WTC11 (cell line): ENCODE measurements around the gene SBSN. TPM values are rescaled to one million over a fixed set of nuclear protein-coding genes. Genes with fewer than 3 reads are reported as not detected.

Source experiments
- ATAC-seq: fragments of 200-7000 bp; cut with Tn5 transposase; 2 replicates; pipeline ENCODE4 v1.10.0; 2021; ENCODE audit warnings: mild to moderate bottlenecking, moderate library complexity
- CTCF ChIA-PET: fragments of 300-600 bp; sonication (Branson Sonifier 250); formaldehyde crosslinking; loops from one replicate; lab custom pipeline; 2021; ENCODE audit warnings: antibody characterized with exemption; lab: Charles Lee
- POLR2A ChIA-PET: fragments of 350-600 bp; sonication (Branson Sonifier 250); formaldehyde crosslinking; loops from one replicate; lab custom pipeline; 2021; ENCODE audit warnings: antibody characterized with exemption; lab: Charles Lee
- DNase-seq: peaks from one replicate; pipeline ENCODE4 v3.0.0; 2021; ENCODE audit warnings: low spot score
- H3K27ac Mint-ChIP-seq: 2 replicates; pipeline ENCODE4 v1.8.0; 2021; ENCODE audit warnings: mixed read lengths
- H3K27me3 Mint-ChIP-seq: 2 replicates; pipeline ENCODE4 v1.8.0; 2021; ENCODE audit warnings: low read depth, mild to moderate bottlenecking, moderate library complexity, mixed read lengths
- H3K36me3 Mint-ChIP-seq: 2 replicates; pipeline ENCODE4 v1.8.0; 2021; ENCODE audit warnings: mixed read lengths
- H3K4me1 Mint-ChIP-seq: 2 replicates; pipeline ENCODE4 v1.8.0; 2022; ENCODE audit warnings: mixed read lengths
- H3K4me3 Mint-ChIP-seq: 2 replicates; pipeline ENCODE4 v1.8.0; 2021; ENCODE audit warnings: mild to moderate bottlenecking, moderate library complexity, mixed read lengths
- H3K9me3 Mint-ChIP-seq: 2 replicates; pipeline ENCODE4 v1.8.0; 2021; ENCODE audit warnings: mixed read lengths
- CBFB ChIP-seq: sonication (generic); formaldehyde crosslinking; IDR thresholded peaks from 2 replicates; pipeline ENCODE4 v1.8.1; 2022; ENCODE audit warnings: mild to moderate bottlenecking, low read depth, missing genetic modification reagents
- CREM ChIP-seq: sonication (generic); formaldehyde crosslinking; IDR thresholded peaks from 2 replicates; pipeline ENCODE4 v1.8.1; 2022; ENCODE audit warnings: mild to moderate bottlenecking, missing genetic modification reagents, moderate library complexity
- ETV6 ChIP-seq: sonication (generic); formaldehyde crosslinking; IDR thresholded peaks from 2 replicates; pipeline ENCODE4 v1.8.1; 2022; ENCODE audit warnings: mild to moderate bottlenecking, missing genetic modification reagents
- MYBL2 ChIP-seq: sonication (generic); formaldehyde crosslinking; IDR thresholded peaks from 2 replicates; pipeline ENCODE4 v1.8.1; 2023; ENCODE audit warnings: mild to moderate bottlenecking, moderate library complexity, missing genetic modification reagents
- NFATC4 ChIP-seq: fragments of 250-450 bp; sonication (Bioruptor Pico); IDR thresholded peaks from 2 replicates; pipeline ENCODE4 v1.9.0; 2021; ENCODE audit warnings: mild to moderate bottlenecking
- NFYB ChIP-seq: sonication (generic); formaldehyde crosslinking; conservative IDR thresholded peaks from 2 replicates; pipeline ENCODE4 v1.8.0; 2022; ENCODE audit warnings: low read depth, missing genetic modification reagents
- PRRX2 ChIP-seq: fragments of 250-450 bp; sonication (Bioruptor Pico); IDR thresholded peaks from 2 replicates; pipeline ENCODE4 v1.8.0; 2021; ENCODE audit warnings: mild to moderate bottlenecking
- TEAD1 ChIP-seq: sonication (generic); formaldehyde crosslinking; IDR thresholded peaks from 2 replicates; pipeline ENCODE4 v1.8.0; 2022; ENCODE audit warnings: mild to moderate bottlenecking, missing genetic modification reagents
- TEAD4 ChIP-seq: sonication (generic); formaldehyde crosslinking; IDR thresholded peaks from 2 replicates; pipeline ENCODE4 v1.8.0; 2022; ENCODE audit warnings: mild to moderate bottlenecking, missing genetic modification reagents
- ZNF232 ChIP-seq: sonication (generic); formaldehyde crosslinking; IDR thresholded peaks from 2 replicates; pipeline ENCODE4 v1.8.0; 2022; ENCODE audit warnings: mild to moderate bottlenecking, missing genetic modification reagents
- ZNF317 ChIP-seq: sonication (generic); formaldehyde crosslinking; IDR thresholded peaks from 2 replicates; pipeline ENCODE4 v1.8.1; 2023; ENCODE audit warnings: low read depth, mild to moderate bottlenecking, moderate library complexity, missing genetic modification reagents, borderline replicate concordance
- ZNF671 ChIP-seq: fragments of 250-450 bp; sonication (Bioruptor Pico); IDR thresholded peaks from 2 replicates; pipeline ENCODE4 v1.8.0; 2021; ENCODE audit warnings: mild to moderate bottlenecking
- total RNA-seq: library from RNA; stranded (reverse); gene quantifications from 3 replicates; pipeline ENCODE4 v1.2.3, GENCODE V29; 2021
- TF ChIP-seq, protein P1 (sequence below): fragments of 250-450 bp; sonication (Bioruptor Pico); IDR thresholded peaks from 2 replicates; pipeline ENCODE4 v1.9.0; 2021; ENCODE audit warnings: mild to moderate bottlenecking, borderline replicate concordance
- TF ChIP-seq, protein P2 (sequence below): fragments of 250-450 bp; sonication (Bioruptor Pico); IDR thresholded peaks from 2 replicates; pipeline ENCODE4 v1.8.0; 2021; ENCODE audit warnings: mild to moderate bottlenecking
- TF ChIP-seq, protein P3 (sequence below): sonication (generic); formaldehyde crosslinking; IDR thresholded peaks from 2 replicates; pipeline ENCODE4 v1.8.1; 2023; ENCODE audit warnings: mild to moderate bottlenecking, missing genetic modification reagents, borderline replicate concordance
- TF ChIP-seq, protein P4 (sequence below): sonication (generic); formaldehyde crosslinking; IDR thresholded peaks from 2 replicates; pipeline ENCODE4 v1.8.1; 2023; ENCODE audit warnings: mild to moderate bottlenecking, missing genetic modification reagents
- TF ChIP-seq, protein P5 (sequence below): sonication (generic); formaldehyde crosslinking; conservative IDR thresholded peaks from 2 replicates; pipeline ENCODE4 v1.8.1; 2023; ENCODE audit warnings: mild to moderate bottlenecking, low read depth, missing genetic modification reagents, moderate library complexity
- TF ChIP-seq, protein P6 (sequence below): sonication (generic); formaldehyde crosslinking; IDR thresholded peaks from 2 replicates; pipeline ENCODE4 v1.8.1; 2022; ENCODE audit warnings: low read depth, mild to moderate bottlenecking, moderate library complexity, missing genetic modification reagents, borderline replicate concordance

SBSN gene
- total RNA-seq, 1 experiment from 2014 or later = 0.15 TPM

GRCh38 chr19:35539314-35539713, 11.2 kb upstream of the SBSN start:
- Mint-ChIP-seq H3K36me3 (peaks cover 21% of the 10 kb centered on the region), H3K4me1 (peaks cover 23% of the 10 kb centered on the region), H3K9me3 (no peaks in the 10 kb centered on the region), H3K27ac (no peak overlapping the region), H3K27me3 (no peaks in the 10 kb centered on the region; the same call in 1 of the 2 replicates), H3K4me3 (no peak overlapping the region)
- no peak for DNase-seq
- CTCF ChIA-PET = interaction anchor here (1.4 kb wide), 1 partner anchor 44 kb away, joined by 3 read pairs; no protein-coding TSS in a partner anchor
- no peak for ATAC-seq
- TF ChIP-seq MYBL2 (no peak), CREM (CRISPR knock-in tag) (no peak), NFATC4 (CRISPR knock-in tag) (no peak), TEAD4 (CRISPR knock-in tag) (no peak), ZNF317 (CRISPR knock-in tag) (no peak), CBFB (no peak), PRRX2 (CRISPR knock-in tag) (no peak), ETV6 (no peak), NFYB (CRISPR knock-in tag) (no peak)
- TF ChIP-seq, protein P1, sequence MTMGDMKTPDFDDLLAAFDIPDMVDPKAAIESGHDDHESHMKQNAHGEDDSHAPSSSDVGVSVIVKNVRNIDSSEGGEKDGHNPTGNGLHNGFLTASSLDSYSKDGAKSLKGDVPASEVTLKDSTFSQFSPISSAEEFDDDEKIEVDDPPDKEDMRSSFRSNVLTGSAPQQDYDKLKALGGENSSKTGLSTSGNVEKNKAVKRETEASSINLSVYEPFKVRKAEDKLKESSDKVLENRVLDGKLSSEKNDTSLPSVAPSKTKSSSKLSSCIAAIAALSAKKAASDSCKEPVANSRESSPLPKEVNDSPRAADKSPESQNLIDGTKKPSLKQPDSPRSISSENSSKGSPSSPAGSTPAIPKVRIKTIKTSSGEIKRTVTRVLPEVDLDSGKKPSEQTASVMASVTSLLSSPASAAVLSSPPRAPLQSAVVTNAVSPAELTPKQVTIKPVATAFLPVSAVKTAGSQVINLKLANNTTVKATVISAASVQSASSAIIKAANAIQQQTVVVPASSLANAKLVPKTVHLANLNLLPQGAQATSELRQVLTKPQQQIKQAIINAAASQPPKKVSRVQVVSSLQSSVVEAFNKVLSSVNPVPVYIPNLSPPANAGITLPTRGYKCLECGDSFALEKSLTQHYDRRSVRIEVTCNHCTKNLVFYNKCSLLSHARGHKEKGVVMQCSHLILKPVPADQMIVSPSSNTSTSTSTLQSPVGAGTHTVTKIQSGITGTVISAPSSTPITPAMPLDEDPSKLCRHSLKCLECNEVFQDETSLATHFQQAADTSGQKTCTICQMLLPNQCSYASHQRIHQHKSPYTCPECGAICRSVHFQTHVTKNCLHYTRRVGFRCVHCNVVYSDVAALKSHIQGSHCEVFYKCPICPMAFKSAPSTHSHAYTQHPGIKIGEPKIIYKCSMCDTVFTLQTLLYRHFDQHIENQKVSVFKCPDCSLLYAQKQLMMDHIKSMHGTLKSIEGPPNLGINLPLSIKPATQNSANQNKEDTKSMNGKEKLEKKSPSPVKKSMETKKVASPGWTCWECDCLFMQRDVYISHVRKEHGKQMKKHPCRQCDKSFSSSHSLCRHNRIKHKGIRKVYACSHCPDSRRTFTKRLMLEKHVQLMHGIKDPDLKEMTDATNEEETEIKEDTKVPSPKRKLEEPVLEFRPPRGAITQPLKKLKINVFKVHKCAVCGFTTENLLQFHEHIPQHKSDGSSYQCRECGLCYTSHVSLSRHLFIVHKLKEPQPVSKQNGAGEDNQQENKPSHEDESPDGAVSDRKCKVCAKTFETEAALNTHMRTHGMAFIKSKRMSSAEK (CRISPR knock-in tag) = no peak
- TF ChIP-seq, protein P2, sequence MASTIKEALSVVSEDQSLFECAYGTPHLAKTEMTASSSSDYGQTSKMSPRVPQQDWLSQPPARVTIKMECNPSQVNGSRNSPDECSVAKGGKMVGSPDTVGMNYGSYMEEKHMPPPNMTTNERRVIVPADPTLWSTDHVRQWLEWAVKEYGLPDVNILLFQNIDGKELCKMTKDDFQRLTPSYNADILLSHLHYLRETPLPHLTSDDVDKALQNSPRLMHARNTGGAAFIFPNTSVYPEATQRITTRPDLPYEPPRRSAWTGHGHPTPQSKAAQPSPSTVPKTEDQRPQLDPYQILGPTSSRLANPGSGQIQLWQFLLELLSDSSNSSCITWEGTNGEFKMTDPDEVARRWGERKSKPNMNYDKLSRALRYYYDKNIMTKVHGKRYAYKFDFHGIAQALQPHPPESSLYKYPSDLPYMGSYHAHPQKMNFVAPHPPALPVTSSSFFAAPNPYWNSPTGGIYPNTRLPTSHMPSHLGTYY (CRISPR knock-in tag) = no peak
- TF ChIP-seq, protein P3, sequence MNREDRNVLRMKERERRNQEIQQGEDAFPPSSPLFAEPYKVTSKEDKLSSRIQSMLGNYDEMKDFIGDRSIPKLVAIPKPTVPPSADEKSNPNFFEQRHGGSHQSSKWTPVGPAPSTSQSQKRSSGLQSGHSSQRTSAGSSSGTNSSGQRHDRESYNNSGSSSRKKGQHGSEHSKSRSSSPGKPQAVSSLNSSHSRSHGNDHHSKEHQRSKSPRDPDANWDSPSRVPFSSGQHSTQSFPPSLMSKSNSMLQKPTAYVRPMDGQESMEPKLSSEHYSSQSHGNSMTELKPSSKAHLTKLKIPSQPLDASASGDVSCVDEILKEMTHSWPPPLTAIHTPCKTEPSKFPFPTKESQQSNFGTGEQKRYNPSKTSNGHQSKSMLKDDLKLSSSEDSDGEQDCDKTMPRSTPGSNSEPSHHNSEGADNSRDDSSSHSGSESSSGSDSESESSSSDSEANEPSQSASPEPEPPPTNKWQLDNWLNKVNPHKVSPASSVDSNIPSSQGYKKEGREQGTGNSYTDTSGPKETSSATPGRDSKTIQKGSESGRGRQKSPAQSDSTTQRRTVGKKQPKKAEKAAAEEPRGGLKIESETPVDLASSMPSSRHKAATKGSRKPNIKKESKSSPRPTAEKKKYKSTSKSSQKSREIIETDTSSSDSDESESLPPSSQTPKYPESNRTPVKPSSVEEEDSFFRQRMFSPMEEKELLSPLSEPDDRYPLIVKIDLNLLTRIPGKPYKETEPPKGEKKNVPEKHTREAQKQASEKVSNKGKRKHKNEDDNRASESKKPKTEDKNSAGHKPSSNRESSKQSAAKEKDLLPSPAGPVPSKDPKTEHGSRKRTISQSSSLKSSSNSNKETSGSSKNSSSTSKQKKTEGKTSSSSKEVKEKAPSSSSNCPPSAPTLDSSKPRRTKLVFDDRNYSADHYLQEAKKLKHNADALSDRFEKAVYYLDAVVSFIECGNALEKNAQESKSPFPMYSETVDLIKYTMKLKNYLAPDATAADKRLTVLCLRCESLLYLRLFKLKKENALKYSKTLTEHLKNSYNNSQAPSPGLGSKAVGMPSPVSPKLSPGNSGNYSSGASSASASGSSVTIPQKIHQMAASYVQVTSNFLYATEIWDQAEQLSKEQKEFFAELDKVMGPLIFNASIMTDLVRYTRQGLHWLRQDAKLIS (CRISPR knock-in tag) = no peak
- POLR2A ChIA-PET = no interaction called here

GRCh38 chr19:35534803-35535480, 6.8 kb upstream of the SBSN start:
- H3K27me3 Mint-ChIP-seq = peaks cover 27% of the 10 kb centered on the region
- CTCF ChIA-PET = interaction anchor here (0.6 to 2.1 kb wide), 6 partner anchors 11 to 70 kb away, joined by 3 to 10 read pairs (median 4); no protein-coding TSS in a partner anchor
- no peak for DNase-seq
- H3K4me1 Mint-ChIP-seq = peaks cover 27% of the 10 kb centered on the region
- POLR2A ChIA-PET = interaction anchor here (1.1 kb wide), 1 partner anchor 24 kb away, joined by 4 read pairs; no protein-coding TSS in a partner anchor
- H3K36me3 Mint-ChIP-seq = peaks cover under 1% of the 10 kb centered on the region; the same call in 1 of the 2 replicates
- ATAC-seq = no peak
- H3K4me3 Mint-ChIP-seq = no peak overlapping the region
- no peak overlapping the region for H3K27ac Mint-ChIP-seq
- H3K9me3 Mint-ChIP-seq = no peaks in the 10 kb centered on the region
- TF ChIP-seq, protein P4, sequence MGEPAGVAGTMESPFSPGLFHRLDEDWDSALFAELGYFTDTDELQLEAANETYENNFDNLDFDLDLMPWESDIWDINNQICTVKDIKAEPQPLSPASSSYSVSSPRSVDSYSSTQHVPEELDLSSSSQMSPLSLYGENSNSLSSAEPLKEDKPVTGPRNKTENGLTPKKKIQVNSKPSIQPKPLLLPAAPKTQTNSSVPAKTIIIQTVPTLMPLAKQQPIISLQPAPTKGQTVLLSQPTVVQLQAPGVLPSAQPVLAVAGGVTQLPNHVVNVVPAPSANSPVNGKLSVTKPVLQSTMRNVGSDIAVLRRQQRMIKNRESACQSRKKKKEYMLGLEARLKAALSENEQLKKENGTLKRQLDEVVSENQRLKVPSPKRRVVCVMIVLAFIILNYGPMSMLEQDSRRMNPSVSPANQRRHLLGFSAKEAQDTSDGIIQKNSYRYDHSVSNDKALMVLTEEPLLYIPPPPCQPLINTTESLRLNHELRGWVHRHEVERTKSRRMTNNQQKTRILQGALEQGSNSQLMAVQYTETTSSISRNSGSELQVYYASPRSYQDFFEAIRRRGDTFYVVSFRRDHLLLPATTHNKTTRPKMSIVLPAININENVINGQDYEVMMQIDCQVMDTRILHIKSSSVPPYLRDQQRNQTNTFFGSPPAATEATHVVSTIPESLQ (CRISPR knock-in tag) = no peak
- TF ChIP-seq, protein P5, sequence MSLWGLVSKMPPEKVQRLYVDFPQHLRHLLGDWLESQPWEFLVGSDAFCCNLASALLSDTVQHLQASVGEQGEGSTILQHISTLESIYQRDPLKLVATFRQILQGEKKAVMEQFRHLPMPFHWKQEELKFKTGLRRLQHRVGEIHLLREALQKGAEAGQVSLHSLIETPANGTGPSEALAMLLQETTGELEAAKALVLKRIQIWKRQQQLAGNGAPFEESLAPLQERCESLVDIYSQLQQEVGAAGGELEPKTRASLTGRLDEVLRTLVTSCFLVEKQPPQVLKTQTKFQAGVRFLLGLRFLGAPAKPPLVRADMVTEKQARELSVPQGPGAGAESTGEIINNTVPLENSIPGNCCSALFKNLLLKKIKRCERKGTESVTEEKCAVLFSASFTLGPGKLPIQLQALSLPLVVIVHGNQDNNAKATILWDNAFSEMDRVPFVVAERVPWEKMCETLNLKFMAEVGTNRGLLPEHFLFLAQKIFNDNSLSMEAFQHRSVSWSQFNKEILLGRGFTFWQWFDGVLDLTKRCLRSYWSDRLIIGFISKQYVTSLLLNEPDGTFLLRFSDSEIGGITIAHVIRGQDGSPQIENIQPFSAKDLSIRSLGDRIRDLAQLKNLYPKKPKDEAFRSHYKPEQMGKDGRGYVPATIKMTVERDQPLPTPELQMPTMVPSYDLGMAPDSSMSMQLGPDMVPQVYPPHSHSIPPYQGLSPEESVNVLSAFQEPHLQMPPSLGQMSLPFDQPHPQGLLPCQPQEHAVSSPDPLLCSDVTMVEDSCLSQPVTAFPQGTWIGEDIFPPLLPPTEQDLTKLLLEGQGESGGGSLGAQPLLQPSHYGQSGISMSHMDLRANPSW = no peak
- TF ChIP-seq TEAD1 (no peak), ZNF671 (CRISPR knock-in tag) (no peak), ZNF232 (CRISPR knock-in tag) (no peak)
- TF ChIP-seq, protein P6, sequence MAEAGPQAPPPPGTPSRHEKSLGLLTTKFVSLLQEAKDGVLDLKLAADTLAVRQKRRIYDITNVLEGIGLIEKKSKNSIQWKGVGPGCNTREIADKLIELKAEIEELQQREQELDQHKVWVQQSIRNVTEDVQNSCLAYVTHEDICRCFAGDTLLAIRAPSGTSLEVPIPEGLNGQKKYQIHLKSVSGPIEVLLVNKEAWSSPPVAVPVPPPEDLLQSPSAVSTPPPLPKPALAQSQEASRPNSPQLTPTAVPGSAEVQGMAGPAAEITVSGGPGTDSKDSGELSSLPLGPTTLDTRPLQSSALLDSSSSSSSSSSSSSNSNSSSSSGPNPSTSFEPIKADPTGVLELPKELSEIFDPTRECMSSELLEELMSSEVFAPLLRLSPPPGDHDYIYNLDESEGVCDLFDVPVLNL = no peak
